Lower leg skin (tissue), 4 donors: ENCODE data around the gene ZKSCAN7. TPM values are rescaled to one million over a fixed set of nuclear protein-coding genes. Genes with fewer than 3 reads are reported as not detected.

Experiments used
- DNase-seq, 2 donors: peaks; one replicate each; pipeline ENCODE4 v3.0.0-alpha.2; 2019; ENCODE audit warnings: low spot score in 2 of 2
- H3K4me3 ChIP-seq: fragments of 200-600 bp; sonication (generic); 2 replicates; pipeline ENCODE4 v1.5.1; 2017; ENCODE audit warnings: mild to moderate bottlenecking, low read depth; ENCODE audit not compliant: poor library complexity, severe bottlenecking
- CTCF ChIP-seq, 3 donors: fragments of 450-650 bp; IDR thresholded peaks; one replicate each; pipeline ENCODE4 v1.5.1; 2016; ENCODE audit warnings: antibody characterized with exemption in 3 of 3, mild to moderate bottlenecking in 3 of 3, moderate library complexity in 2 of 3
- POLR2A ChIP-seq, 2 donors: fragments of 450-650 bp; IDR thresholded peaks; one replicate each; pipeline ENCODE4 v1.6.1; 2016 to 2017; ENCODE audit warnings: antibody characterized with exemption in 2 of 2, mild to moderate bottlenecking in 1 of 2, moderate library complexity in 1 of 2
- WGBS, 2 donors: methylation state at CpG; one replicate each; pipeline ENCODE4 v1.1.5; 2018; 5-methylcytosine and 5-hydroxymethylcytosine counted together
- intact Hi-C: fragments of 100-400 bp; cut with DNase I; formaldehyde crosslinking; loops from one replicate; pipeline ENCODE4 v1.15.0; 2023; ENCODE audit warnings: low total_unique reads
- total RNA-seq, 4 donors: library from RNA; depleted of rRNA; stranded (reverse); fragments of >200 nt; gene quantifications; one replicate each; pipeline ENCODE4 v1.1.0, GENCODE V29; 2016

Gene ZKSCAN7
- total RNA-seq, result 1 to 10 TPM in 1 of 4 donors, under 1 TPM in 3; 0.39 to 2.2 (median 0.62) TPM

GRCh38 chr3:44554626-44555592, at the start of gene ZKSCAN7:
TSS of gene ZKSCAN7 (plus strand) at chr3:44555193. CDS start at chr3:44557048, 1,855 bp downstream.
- peak within 1 kb of the TSS; percentile 62 for H3K4me3 ChIP-seq
- 10 to 21% methylated on average over 21 to 34 of the region's 68 CpGs for WGBS, 2 donors
- DNase-seq, result peak; percentile 15 to 87
- TF ChIP-seq CTCF (IDR thresholded peaks at IDR 0.05) (no peak), POLR2A (IDR thresholded peaks at IDR 0.05) (no peak)
- intact Hi-C loops, result no loop called here

- H3K4me3 ChIP-seq, result no peak overlapping the region
- 61 to 65% methylated on average over 3 of the region's 3 CpGs for WGBS, 2 donors
- no peak for DNase-seq
- TF ChIP-seq POLR2A (IDR thresholded peaks at IDR 0.05), result no peak
- intact Hi-C loops, result no loop called here
These were observed 48.4 kb upstream of the ZKSCAN7 start for GRCh38 chr3:44506556-44506955.

GRCh38 chr3:44506961-44507360, 48.0 kb upstream of the ZKSCAN7 start:
- intact Hi-C loops, result no loop called here
- TF ChIP-seq CTCF (IDR thresholded peaks at IDR 0.05) (no peak), POLR2A (IDR thresholded peaks at IDR 0.05) (no peak)
- WGBS, 2 donors, result 69 to 73% methylated on average over 5 of the region's 5 CpGs
- no peak overlapping the region for H3K4me3 ChIP-seq
- DNase-seq, result no peak

GRCh38 chr3:44509393-44509921, 45.5 kb upstream of the ZKSCAN7 start:
- TF ChIP-seq POLR2A (IDR thresholded peaks at IDR 0.05) (no peak), CTCF (IDR thresholded peaks at IDR 0.05) (no peak)
- DNase-seq, result no peak
- intact Hi-C loops, result no loop called here
- no peak overlapping the region for H3K4me3 ChIP-seq
- 59 to 74% methylated on average over 2 of the region's 2 CpGs for WGBS, 2 donors

GRCh38 chr3:44510000-44510368, 45.0 kb upstream of the ZKSCAN7 start:
- no peak for TF ChIP-seq CTCF (IDR thresholded peaks at IDR 0.05)
- TF ChIP-seq POLR2A (IDR thresholded peaks at IDR 0.05), result no peak
- intact Hi-C loops, result no loop called here
- WGBS, 2 donors, result 0% methylated on average over 6 of the region's 6 CpGs
- DNase-seq, result no peak
- H3K4me3 ChIP-seq, result peak overlapping the region; percentile 78

GRCh38 chr3:44511238-44511566, 43.8 kb upstream of the ZKSCAN7 start:
- TF ChIP-seq CTCF (IDR thresholded peaks at IDR 0.05), result no peak
- no peak for TF ChIP-seq POLR2A (IDR thresholded peaks at IDR 0.05)
- 35 to 43% methylated on average over 4 of the region's 4 CpGs for WGBS, 2 donors
- intact Hi-C loops, result no loop called here
- DNase-seq, result no peak
- no peak overlapping the region for H3K4me3 ChIP-seq
